ENCODE data around the gene ZNF804B.

The ZNF804B gene

GRCh38 chr7:88851220-88851619, 91.7 kb downstream of the ZNF804B start:
- Histone ChIP-seq H3K4me1 (ENCODE audit: control insufficient read depth, insufficient read depth, low read length) (no peaks in the 10 kb centered on the region), H3K4me3 (ENCODE audit: low read depth, low read length) (no peak overlapping the region), H3K27me3 (ENCODE audit: control insufficient read depth, insufficient read depth, low read length) (no peaks in the 10 kb centered on the region), H3K9ac (ENCODE audit: low read depth, low read length) (no peak overlapping the region), H3K36me3 (ENCODE audit: control insufficient read depth, insufficient read depth, low read length) (no peaks in the 10 kb centered on the region), H3K9me3 (ENCODE audit: control insufficient read depth, insufficient read depth, low read length) (no peaks in the 10 kb centered on the region)

GRCh38 chr7:88859288-88859687, 99.8 kb downstream of the ZNF804B start:
- H3K4me3 ChIP-seq (ENCODE audit: low read depth, low read length) = no peak overlapping the region
- no peaks in the 10 kb centered on the region for H3K4me1 ChIP-seq (ENCODE audit: control insufficient read depth, insufficient read depth, low read length)
- no peaks in the 10 kb centered on the region for H3K9me3 ChIP-seq (ENCODE audit: control insufficient read depth, insufficient read depth, low read length)
- no peak overlapping the region for H3K9ac ChIP-seq (ENCODE audit: low read depth, low read length)
- no peaks in the 10 kb centered on the region for H3K27me3 ChIP-seq (ENCODE audit: control insufficient read depth, insufficient read depth, low read length)
- H3K36me3 ChIP-seq (ENCODE audit: control insufficient read depth, insufficient read depth, low read length) = no peaks in the 10 kb centered on the region

DNA sequence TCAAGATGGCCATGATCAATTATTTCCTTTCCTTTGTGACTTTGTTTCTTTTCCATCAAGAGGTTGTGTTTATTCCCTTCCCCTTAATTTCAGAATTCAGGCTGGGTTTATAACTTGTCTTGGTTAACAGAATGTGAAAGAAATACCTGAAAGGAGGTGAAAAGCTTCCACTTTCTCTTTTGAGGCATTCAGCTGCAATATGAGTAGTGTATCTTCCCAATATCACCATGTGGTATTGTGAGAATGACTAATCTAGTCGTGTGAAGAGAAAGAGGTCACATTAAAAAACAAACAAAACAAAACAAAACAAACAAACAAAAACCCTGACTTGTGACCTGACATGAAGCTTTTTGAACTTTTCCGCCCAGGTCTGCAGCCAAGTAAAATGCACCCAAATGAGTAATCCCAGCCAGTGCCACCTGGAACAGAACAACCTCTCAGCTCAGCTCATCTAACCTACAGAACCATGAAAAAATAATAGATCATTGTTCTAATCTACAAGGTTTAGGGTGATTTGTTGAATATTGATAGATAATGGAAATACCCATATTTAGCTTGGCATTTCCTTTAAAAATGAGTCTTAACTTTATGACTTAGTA, 106.9 kb downstream of the ZNF804B start:
- no peaks in the 10 kb centered on the region for H3K9me3 ChIP-seq (ENCODE audit: control insufficient read depth, insufficient read depth, low read length)
- no peak overlapping the region for H3K4me3 ChIP-seq (ENCODE audit: low read depth, low read length)
- no peaks in the 10 kb centered on the region for H3K27me3 ChIP-seq (ENCODE audit: control insufficient read depth, insufficient read depth, low read length)
- no peaks in the 10 kb centered on the region for H3K36me3 ChIP-seq (ENCODE audit: control insufficient read depth, insufficient read depth, low read length)
- H3K4me1 ChIP-seq (ENCODE audit: control insufficient read depth, insufficient read depth, low read length) = no peaks in the 10 kb centered on the region
- no peak overlapping the region for H3K9ac ChIP-seq (ENCODE audit: low read depth, low read length)

GRCh38 chr7:88867158-88867557, 107.7 kb downstream of the ZNF804B start:
- no peaks in the 10 kb centered on the region for H3K27me3 ChIP-seq (ENCODE audit: control insufficient read depth, insufficient read depth, low read length)
- H3K4me3 ChIP-seq (ENCODE audit: low read depth, low read length) = no peak overlapping the region

DNA sequence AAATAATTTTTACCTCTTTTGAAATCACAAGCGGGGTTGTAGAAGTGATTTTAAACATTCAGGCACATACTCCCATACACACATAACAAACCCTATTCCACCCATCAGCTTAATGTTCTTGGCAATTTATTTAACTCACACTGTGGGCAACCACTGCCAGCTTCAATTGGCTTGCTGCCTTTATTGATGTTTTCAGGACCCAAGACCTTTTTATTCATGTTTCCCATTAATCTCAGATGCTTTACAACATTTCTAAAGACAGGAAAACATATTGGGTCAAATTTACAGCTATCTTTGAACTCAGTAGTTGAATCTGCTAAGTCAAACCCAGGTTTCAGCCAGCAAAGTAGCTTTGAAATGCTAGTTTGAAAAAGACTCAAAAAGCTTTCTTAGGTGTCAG, 109.0 kb downstream of the ZNF804B start:
- no peaks in the 10 kb centered on the region for H3K36me3 ChIP-seq (ENCODE audit: control insufficient read depth, insufficient read depth, low read length)
- H3K27me3 ChIP-seq (ENCODE audit: control insufficient read depth, insufficient read depth, low read length) = no peaks in the 10 kb centered on the region
- no peak overlapping the region for H3K9ac ChIP-seq (ENCODE audit: low read depth, low read length)
- H3K4me3 ChIP-seq (ENCODE audit: low read depth, low read length) = no peak overlapping the region
- no peaks in the 10 kb centered on the region for H3K9me3 ChIP-seq (ENCODE audit: control insufficient read depth, insufficient read depth, low read length)
- no peaks in the 10 kb centered on the region for H3K4me1 ChIP-seq (ENCODE audit: control insufficient read depth, insufficient read depth, low read length)

More at GRCh38 chr7:88867158-88867557, 107.7 kb downstream of the ZNF804B start:
- Histone ChIP-seq H3K36me3 (ENCODE audit: control insufficient read depth, insufficient read depth, low read length) (no peaks in the 10 kb centered on the region), H3K9ac (ENCODE audit: low read depth, low read length) (no peak overlapping the region), H3K9me3 (ENCODE audit: control insufficient read depth, insufficient read depth, low read length) (no peaks in the 10 kb centered on the region), H3K4me1 (ENCODE audit: control insufficient read depth, insufficient read depth, low read length) (no peaks in the 10 kb centered on the region)

- Histone ChIP-seq H3K4me1 (ENCODE audit: control insufficient read depth, insufficient read depth, low read length) (no peaks in the 10 kb centered on the region), H3K9me3 (ENCODE audit: control insufficient read depth, insufficient read depth, low read length) (no peaks in the 10 kb centered on the region), H3K9ac (ENCODE audit: low read depth, low read length) (no peak overlapping the region), H3K4me3 (ENCODE audit: low read depth, low read length) (no peak overlapping the region), H3K27me3 (ENCODE audit: control insufficient read depth, insufficient read depth, low read length) (no peaks in the 10 kb centered on the region), H3K36me3 (ENCODE audit: control insufficient read depth, insufficient read depth, low read length) (no peaks in the 10 kb centered on the region)
Observed at GRCh38 chr7:88881136-88881535, 121.6 kb downstream of the ZNF804B start.

DNA sequence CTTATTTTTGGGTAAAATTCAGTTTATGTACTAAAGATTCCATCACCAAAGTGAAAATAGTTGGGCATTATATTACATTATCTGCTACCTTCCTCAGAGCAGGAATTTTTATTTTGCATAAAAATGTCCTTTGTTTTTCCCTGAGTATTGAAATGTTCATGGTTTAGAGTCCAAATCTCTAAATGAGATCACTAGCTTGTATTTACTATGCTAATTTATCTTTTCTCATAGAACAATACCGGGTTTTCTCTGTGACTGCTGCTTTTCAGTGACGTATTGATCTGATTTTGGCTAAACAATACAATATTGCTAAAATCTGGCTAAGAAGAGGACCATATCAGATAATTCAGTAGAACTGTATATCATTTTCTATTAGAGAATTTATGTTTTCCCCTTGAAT, 125.6 kb downstream of the ZNF804B start:
- no peaks in the 10 kb centered on the region for H3K4me1 ChIP-seq (ENCODE audit: control insufficient read depth, insufficient read depth, low read length)
- no peaks in the 10 kb centered on the region for H3K27me3 ChIP-seq (ENCODE audit: control insufficient read depth, insufficient read depth, low read length)
- no peaks in the 10 kb centered on the region for H3K36me3 ChIP-seq (ENCODE audit: control insufficient read depth, insufficient read depth, low read length)
- H3K4me3 ChIP-seq (ENCODE audit: low read depth, low read length) = no peak overlapping the region
- no peak overlapping the region for H3K9ac ChIP-seq (ENCODE audit: low read depth, low read length)
- no peaks in the 10 kb centered on the region for H3K9me3 ChIP-seq (ENCODE audit: control insufficient read depth, insufficient read depth, low read length)

GRCh38 chr7:88888684-88889083, 129.2 kb downstream of the ZNF804B start:
- H3K9me3 ChIP-seq (ENCODE audit: control insufficient read depth, insufficient read depth, low read length) = no peaks in the 10 kb centered on the region
- no peaks in the 10 kb centered on the region for H3K27me3 ChIP-seq (ENCODE audit: control insufficient read depth, insufficient read depth, low read length)
- H3K9ac ChIP-seq (ENCODE audit: low read depth, low read length) = no peak overlapping the region
- no peaks in the 10 kb centered on the region for H3K4me1 ChIP-seq (ENCODE audit: control insufficient read depth, insufficient read depth, low read length)
- no peaks in the 10 kb centered on the region for H3K36me3 ChIP-seq (ENCODE audit: control insufficient read depth, insufficient read depth, low read length)
- no peak overlapping the region for H3K4me3 ChIP-seq (ENCODE audit: low read depth, low read length)

DNA sequence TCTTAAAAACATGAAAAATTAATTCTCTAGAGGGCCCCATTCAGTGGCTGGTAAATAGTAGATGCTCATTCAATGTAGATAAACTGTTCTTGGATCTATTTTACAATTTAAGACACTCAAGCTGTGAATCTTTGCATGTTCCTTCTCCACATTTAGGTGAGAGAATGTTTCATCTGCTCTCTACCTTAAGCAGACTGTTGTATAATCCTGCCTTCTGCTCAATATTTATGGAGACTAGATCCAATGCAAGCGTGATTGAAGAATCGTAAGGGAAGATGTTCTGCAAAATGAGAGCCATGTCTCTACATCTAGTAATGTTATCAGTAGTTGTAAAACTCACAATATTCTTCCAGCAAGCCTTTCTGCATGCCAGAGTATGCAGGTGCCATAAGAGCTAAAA, 151.0 kb downstream of the ZNF804B start:
- no peaks in the 10 kb centered on the region for H3K9me3 ChIP-seq (ENCODE audit: control insufficient read depth, insufficient read depth, low read length)
- no peaks in the 10 kb centered on the region for H3K36me3 ChIP-seq (ENCODE audit: control insufficient read depth, insufficient read depth, low read length)
- no peak overlapping the region for H3K4me3 ChIP-seq (ENCODE audit: low read depth, low read length)
- H3K9ac ChIP-seq (ENCODE audit: low read depth, low read length) = no peak overlapping the region
- H3K27me3 ChIP-seq (ENCODE audit: control insufficient read depth, insufficient read depth, low read length) = no peaks in the 10 kb centered on the region
- peaks cover 3% of the 10 kb centered on the region for H3K4me1 ChIP-seq (ENCODE audit: control insufficient read depth, insufficient read depth, low read length)

DNA sequence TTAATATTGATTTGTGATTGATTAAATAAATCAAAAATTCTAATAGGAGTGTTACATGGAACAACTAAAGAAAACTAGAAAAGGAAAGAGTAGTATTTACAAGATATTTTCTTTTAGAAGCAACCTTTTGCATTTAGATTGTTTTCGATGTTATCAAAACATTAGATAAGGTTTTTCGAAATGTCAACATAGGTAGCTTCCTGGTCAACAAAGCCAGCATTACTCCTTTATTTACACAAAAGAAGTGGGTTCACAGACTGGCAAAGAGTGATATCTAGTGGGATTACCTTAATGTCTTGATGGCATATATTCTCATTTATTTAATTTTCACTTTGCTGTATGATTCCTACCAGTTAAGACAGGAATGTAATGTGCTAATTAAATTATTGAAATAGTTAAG, 153.4 kb downstream of the ZNF804B start:
- H3K36me3 ChIP-seq (ENCODE audit: control insufficient read depth, insufficient read depth, low read length) = no peaks in the 10 kb centered on the region
- no peaks in the 10 kb centered on the region for H3K9me3 ChIP-seq (ENCODE audit: control insufficient read depth, insufficient read depth, low read length)
- no peak overlapping the region for H3K4me3 ChIP-seq (ENCODE audit: low read depth, low read length)

DNA sequence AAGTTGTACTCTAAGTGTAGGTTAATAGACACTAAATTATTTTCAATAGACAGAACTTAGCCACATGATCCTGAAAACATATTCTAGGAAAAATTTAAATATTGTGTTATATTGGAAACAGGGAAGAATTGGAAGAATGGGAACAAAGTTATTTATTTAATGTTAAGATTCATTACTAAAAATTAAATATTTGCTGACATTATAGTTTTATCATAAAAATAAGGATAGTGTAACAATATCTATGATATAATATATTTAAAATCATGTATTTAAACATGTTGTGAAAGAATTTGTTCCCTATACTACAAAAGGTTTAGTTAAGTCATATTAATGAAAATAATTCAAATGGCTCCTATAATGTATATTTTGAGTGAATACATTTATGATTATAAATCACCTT, 156.1 kb downstream of the ZNF804B start:
- Histone ChIP-seq H3K4me1 (ENCODE audit: control insufficient read depth, insufficient read depth, low read length) (no peaks in the 10 kb centered on the region), H3K9me3 (ENCODE audit: control insufficient read depth, insufficient read depth, low read length) (no peaks in the 10 kb centered on the region), H3K36me3 (ENCODE audit: control insufficient read depth, insufficient read depth, low read length) (no peaks in the 10 kb centered on the region), H3K4me3 (ENCODE audit: low read depth, low read length) (no peak overlapping the region), H3K27me3 (ENCODE audit: control insufficient read depth, insufficient read depth, low read length) (no peaks in the 10 kb centered on the region), H3K9ac (ENCODE audit: low read depth, low read length) (no peak overlapping the region)

More for the DNA sequence above, 153.4 kb downstream of the ZNF804B start:
- Histone ChIP-seq H3K9ac (ENCODE audit: low read depth, low read length) (no peak overlapping the region), H3K27me3 (ENCODE audit: control insufficient read depth, insufficient read depth, low read length) (no peaks in the 10 kb centered on the region), H3K4me1 (ENCODE audit: control insufficient read depth, insufficient read depth, low read length) (peaks cover 3% of the 10 kb centered on the region)

- H3K36me3 ChIP-seq (ENCODE audit: control insufficient read depth, insufficient read depth, low read length) = no peaks in the 10 kb centered on the region
Observed at GRCh38 chr7:88919478-88920131, 160.1 kb downstream of the ZNF804B start.

More at GRCh38 chr7:88919478-88920131, 160.1 kb downstream of the ZNF804B start:
- no peak overlapping the region for H3K9ac ChIP-seq (ENCODE audit: low read depth, low read length)
- H3K4me1 ChIP-seq (ENCODE audit: control insufficient read depth, insufficient read depth, low read length) = no peaks in the 10 kb centered on the region
- H3K9me3 ChIP-seq (ENCODE audit: control insufficient read depth, insufficient read depth, low read length) = no peaks in the 10 kb centered on the region
- no peaks in the 10 kb centered on the region for H3K27me3 ChIP-seq (ENCODE audit: control insufficient read depth, insufficient read depth, low read length)
- H3K4me3 ChIP-seq (ENCODE audit: low read depth, low read length) = no peak overlapping the region
